Measurements from ENCODE around the gene S100A10. TPM values are rescaled to one million over a fixed set of nuclear protein-coding genes. Genes with fewer than 3 reads are reported as not detected.

The S100A10 gene
- total and polyA plus RNA-seq, 10 donors, result 45.6 to 167 (median 79.0) TPM

DNA sequence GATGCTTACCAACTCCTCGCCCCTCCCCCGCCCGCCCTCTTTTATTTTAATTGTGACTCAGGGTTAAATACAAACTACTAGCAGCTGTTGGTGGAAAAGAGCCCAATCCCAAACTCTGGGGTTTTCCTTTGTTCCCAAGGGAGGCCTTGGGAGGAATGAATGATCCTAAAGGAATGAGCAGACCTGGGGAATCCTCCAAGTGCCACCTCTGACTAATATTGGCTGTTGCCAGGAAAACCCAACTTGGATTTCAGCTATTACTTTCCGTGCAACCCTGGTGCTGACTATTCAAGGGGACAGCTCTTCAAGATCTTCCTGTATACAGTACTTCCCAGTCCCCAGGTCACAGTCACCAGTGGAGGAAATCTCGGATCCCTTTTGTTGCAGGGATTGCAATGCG is 1.3 kb upstream of the S100A10 start:
- no peak for DNase-seq
- Histone ChIP-seq H3K9me3 (no peaks in the 10 kb centered on the region), H3K27me3 (replicated peaks in 1 of 7) (peaks cover 0 to 25% (median 3%) of the 10 kb centered on the region in 7 donors), H3K36me3 (no peaks in the 10 kb centered on the region), H3K4me3 (no peak overlapping the region), H3K4me1 (peaks cover 12 to 60% (median 45%) of the 10 kb centered on the region in 6 donors), H3K27ac (peak overlapping the region in 4 of 8 donors; percentile 16 to 89 (median 68))
- no peak for TF ChIP-seq POLR2A (IDR thresholded peaks at IDR 0.05)
- TF ChIP-seq, protein P1, sequence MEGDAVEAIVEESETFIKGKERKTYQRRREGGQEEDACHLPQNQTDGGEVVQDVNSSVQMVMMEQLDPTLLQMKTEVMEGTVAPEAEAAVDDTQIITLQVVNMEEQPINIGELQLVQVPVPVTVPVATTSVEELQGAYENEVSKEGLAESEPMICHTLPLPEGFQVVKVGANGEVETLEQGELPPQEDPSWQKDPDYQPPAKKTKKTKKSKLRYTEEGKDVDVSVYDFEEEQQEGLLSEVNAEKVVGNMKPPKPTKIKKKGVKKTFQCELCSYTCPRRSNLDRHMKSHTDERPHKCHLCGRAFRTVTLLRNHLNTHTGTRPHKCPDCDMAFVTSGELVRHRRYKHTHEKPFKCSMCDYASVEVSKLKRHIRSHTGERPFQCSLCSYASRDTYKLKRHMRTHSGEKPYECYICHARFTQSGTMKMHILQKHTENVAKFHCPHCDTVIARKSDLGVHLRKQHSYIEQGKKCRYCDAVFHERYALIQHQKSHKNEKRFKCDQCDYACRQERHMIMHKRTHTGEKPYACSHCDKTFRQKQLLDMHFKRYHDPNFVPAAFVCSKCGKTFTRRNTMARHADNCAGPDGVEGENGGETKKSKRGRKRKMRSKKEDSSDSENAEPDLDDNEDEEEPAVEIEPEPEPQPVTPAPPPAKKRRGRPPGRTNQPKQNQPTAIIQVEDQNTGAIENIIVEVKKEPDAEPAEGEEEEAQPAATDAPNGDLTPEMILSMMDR (IDR thresholded peaks at IDR 0.05 in 8 of 11, conservative IDR thresholded peaks at IDR 0.05 in 3 of 11), result no peak
- no peak for TF ChIP-seq POLR2AphosphoS5 (IDR thresholded peaks at IDR 0.05)
- 64 to 81% (median 76%) methylated on average over 6 of the region's 6 CpGs for WGBS, 5 donors
- intact Hi-C loops (cut with DNase I; ENCODE audit: low total_unique reads), result loop anchor here (5.0 kb wide), 1 partner anchor 63 kb away; no protein-coding TSS in a partner anchor

DNA sequence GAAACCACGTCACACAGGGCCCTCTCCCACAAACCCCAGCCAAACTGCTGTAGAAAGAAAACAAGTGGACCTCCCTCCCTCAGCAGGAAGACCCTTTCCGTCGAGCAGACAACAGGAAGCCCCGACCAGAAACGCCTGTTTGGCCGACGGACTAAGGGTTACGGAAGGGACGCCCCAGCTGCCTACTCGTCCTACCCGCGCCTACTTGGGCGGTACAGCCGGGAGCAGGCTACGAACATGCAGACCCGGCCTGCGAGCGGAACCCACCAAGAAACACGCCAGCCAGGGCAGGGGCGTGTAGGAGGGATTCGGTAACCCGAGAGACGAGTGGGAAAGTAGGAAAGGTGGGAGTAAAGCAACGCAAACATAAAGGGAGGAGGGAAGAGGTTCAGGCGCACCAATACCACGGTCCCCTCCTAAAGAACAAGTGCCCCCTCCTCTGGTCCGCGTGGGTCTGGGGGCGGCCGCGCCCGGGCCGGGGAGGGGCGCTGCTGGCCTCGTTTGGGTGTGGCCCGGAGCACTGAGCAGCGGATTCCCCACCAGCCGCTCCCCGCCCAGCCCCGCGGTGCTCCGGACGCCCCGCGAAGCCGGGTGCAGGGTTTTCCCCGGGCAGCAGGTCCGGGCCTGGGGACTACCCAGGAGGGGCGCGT is 450 bp downstream of the S100A10 start:
- Histone ChIP-seq H3K9me3 (no peaks in the 10 kb centered on the region), H3K4me3 (peak overlapping the region; percentile 73 to 97 (median 76)), H3K27me3 (replicated peaks in 1 of 7) (peaks cover 0 to 22% (median 3%) of the 10 kb centered on the region in 7 donors), H3K27ac (peak overlapping the region; percentile 69 to 94 (median 86)), H3K36me3 (no peaks in the 10 kb centered on the region), H3K4me1 (peaks cover 23 to 78% (median 62%) of the 10 kb centered on the region in 6 donors)
- TF ChIP-seq, protein P1 (IDR thresholded peaks at IDR 0.05 in 8 of 11, conservative IDR thresholded peaks at IDR 0.05 in 3 of 11), result no peak
- TF ChIP-seq POLR2A (IDR thresholded peaks at IDR 0.05), result no peak
- TF ChIP-seq POLR2AphosphoS5 (IDR thresholded peaks at IDR 0.05), result peak in 1 of 3 donors; percentile 15
- 1 to 2% (median 2%) methylated on average over 31 to 50 of the region's 50 CpGs for WGBS, 5 donors
- peak; percentile 83 for DNase-seq
- intact Hi-C loops (cut with DNase I; ENCODE audit: low total_unique reads), result no loop called here

DNA sequence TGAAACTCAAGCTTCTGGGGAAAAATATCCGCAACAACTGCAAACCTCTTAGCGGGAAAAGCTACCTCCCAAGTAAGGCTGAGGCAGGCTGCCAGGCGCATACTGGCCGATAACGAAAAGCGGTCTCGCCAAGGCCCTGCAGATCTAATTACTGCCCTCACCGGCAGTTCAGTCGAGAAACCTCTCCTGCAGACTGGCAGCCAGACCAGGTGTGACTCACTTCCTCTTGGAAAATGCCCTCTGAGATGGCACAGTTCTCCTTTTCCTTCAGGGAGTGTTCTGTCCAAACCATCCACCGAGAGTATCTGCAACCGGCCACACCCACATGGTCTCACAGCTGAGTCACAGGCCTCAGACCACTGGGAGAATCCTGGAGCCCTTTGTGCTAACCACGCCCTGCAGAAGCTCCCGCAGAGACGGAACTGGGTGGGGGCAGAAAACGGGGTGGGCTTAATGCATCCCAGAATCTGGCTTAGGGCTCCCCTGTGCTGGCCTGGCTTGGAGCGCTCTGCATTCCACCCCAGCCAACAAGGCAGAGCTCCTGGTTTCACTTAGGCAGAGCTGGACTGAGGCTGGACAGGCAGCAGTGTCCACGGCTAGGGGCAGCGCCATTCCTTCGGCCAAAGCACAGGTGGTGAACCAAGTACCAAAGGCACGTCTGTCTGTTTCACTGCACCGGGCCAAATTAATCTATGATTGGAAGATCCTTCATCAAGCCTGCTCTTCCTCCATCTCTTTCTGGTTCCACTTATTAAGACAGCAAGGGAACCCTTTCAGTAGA is 1.2 kb downstream of the S100A10 start:
- TF ChIP-seq POLR2A (IDR thresholded peaks at IDR 0.05) (no peak), POLR2AphosphoS5 (IDR thresholded peaks at IDR 0.05) (peak in 1 of 3 donors; percentile 26)
- TF ChIP-seq, protein P1 (IDR thresholded peaks at IDR 0.05 in 8 of 11, conservative IDR thresholded peaks at IDR 0.05 in 3 of 11), result no peak
- intact Hi-C loops (cut with DNase I; ENCODE audit: low total_unique reads), result no loop called here
- Histone ChIP-seq H3K9me3 (no peaks in the 10 kb centered on the region), H3K27me3 (replicated peaks in 1 of 7) (peaks cover 0 to 22% (median 3%) of the 10 kb centered on the region in 7 donors), H3K27ac (peak overlapping the region in 7 of 8 donors; percentile 72 to 94 (median 86)), H3K4me1 (peaks cover 23 to 85% (median 65%) of the 10 kb centered on the region in 6 donors), H3K4me3 (peak overlapping the region; percentile 73 to 97 (median 76)), H3K36me3 (no peaks in the 10 kb centered on the region)
- DNase-seq, result peak; percentile 74
- 38 to 48% (median 42%) methylated on average over 19 to 21 of the region's 21 CpGs for WGBS, 5 donors
